ENCODE data around the gene IL10.

IL10 gene

DNA sequence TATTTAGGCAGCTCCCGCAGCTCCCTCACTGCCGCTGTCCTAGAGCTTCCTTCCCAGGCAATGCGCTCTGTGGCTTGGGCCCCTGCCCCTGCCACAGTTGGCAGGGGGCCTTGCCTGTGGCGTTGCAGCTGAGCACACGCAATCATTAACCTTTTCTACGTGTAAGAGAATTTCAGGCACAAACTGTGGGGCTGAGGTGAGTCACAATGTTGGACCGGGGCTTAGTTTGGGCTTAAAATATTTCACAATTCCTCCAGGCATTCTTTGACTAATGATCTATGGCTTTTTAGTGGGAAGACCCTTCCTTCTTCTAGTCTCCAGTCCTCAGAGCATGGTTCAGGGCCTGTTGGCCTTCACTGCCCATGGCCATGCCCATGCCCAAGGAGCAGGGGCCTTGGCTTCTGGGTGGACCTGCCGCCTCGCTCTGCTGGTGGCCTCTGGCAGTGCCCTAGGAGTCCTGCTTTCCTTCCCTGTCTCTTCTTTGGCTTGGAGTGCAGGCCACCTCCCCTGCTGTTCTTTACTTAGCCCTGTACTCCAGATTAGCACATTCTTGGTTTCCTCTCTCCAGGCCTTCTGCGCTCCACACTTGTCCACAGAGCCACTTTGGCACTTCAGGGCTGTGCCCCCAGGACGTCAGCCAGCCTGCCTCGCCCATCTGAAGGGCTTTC lies 48.4 kb downstream of the IL10 start:
- ATAC-seq, result no peak
- TF ChIP-seq, protein P1, sequence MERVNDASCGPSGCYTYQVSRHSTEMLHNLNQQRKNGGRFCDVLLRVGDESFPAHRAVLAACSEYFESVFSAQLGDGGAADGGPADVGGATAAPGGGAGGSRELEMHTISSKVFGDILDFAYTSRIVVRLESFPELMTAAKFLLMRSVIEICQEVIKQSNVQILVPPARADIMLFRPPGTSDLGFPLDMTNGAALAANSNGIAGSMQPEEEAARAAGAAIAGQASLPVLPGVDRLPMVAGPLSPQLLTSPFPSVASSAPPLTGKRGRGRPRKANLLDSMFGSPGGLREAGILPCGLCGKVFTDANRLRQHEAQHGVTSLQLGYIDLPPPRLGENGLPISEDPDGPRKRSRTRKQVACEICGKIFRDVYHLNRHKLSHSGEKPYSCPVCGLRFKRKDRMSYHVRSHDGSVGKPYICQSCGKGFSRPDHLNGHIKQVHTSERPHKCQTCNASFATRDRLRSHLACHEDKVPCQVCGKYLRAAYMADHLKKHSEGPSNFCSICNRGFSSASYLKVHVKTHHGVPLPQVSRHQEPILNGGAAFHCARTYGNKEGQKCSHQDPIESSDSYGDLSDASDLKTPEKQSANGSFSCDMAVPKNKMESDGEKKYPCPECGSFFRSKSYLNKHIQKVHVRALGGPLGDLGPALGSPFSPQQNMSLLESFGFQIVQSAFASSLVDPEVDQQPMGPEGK (CRISPR knock-in tag; IDR thresholded peaks at IDR 0.05; ENCODE audit: borderline replicate concordance), result no peak
- TF ChIP-seq, protein P2, sequence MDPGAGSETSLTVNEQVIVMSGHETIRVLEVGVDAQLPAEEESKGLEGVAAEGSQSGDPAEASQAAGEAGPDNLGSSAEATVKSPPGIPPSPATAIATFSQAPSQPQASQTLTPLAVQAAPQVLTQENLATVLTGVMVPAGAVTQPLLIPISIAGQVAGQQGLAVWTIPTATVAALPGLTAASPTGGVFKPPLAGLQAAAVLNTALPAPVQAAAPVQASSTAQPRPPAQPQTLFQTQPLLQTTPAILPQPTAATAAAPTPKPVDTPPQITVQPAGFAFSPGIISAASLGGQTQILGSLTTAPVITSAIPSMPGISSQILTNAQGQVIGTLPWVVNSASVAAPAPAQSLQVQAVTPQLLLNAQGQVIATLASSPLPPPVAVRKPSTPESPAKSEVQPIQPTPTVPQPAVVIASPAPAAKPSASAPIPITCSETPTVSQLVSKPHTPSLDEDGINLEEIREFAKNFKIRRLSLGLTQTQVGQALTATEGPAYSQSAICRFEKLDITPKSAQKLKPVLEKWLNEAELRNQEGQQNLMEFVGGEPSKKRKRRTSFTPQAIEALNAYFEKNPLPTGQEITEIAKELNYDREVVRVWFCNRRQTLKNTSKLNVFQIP (CRISPR knock-in tag; IDR thresholded peaks at IDR 0.05; ENCODE audit: borderline replicate concordance, low read depth), result no peak
- TF ChIP-seq ZNF8 (CRISPR knock-in tag; IDR thresholded peaks at IDR 0.05) (no peak), ZFP30 (CRISPR knock-in tag; IDR thresholded peaks at IDR 0.05) (no peak), ZC3H10 (CRISPR knock-in tag; IDR thresholded peaks at IDR 0.05) (no peak), ZFP3 (CRISPR knock-in tag; IDR thresholded peaks at IDR 0.05) (no peak), OSR1 (CRISPR knock-in tag; IDR thresholded peaks at IDR 0.05) (no peak), TCF4 (CRISPR knock-in tag; IDR thresholded peaks at IDR 0.05; ENCODE audit: borderline replicate concordance) (no peak), ZNF565 (CRISPR knock-in tag; conservative IDR thresholded peaks at IDR 0.05; ENCODE audit: low read depth) (no peak), RARB (CRISPR knock-in tag; IDR thresholded peaks at IDR 0.05) (no peak), PPARA (CRISPR knock-in tag; IDR thresholded peaks at IDR 0.05; ENCODE audit: borderline replicate concordance) (no peak), ESRRG (CRISPR knock-in tag; IDR thresholded peaks at IDR 0.05) (no peak), GLIS3 (CRISPR knock-in tag; IDR thresholded peaks at IDR 0.05) (no peak), ISL1 (CRISPR knock-in tag; IDR thresholded peaks at IDR 0.05) (no peak), ARNTL (CRISPR knock-in tag; IDR thresholded peaks at IDR 0.05; ENCODE audit: borderline replicate concordance, low read depth) (no peak)
- TF ChIP-seq, protein P3, sequence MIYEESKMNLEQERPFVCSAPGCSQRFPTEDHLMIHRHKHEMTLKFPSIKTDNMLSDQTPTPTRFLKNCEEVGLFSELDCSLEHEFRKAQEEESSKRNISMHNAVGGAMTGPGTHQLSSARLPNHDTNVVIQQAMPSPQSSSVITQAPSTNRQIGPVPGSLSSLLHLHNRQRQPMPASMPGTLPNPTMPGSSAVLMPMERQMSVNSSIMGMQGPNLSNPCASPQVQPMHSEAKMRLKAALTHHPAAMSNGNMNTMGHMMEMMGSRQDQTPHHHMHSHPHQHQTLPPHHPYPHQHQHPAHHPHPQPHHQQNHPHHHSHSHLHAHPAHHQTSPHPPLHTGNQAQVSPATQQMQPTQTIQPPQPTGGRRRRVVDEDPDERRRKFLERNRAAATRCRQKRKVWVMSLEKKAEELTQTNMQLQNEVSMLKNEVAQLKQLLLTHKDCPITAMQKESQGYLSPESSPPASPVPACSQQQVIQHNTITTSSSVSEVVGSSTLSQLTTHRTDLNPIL (CRISPR knock-in tag; IDR thresholded peaks at IDR 0.05; ENCODE audit: low read depth), result no peak
- TF ChIP-seq, protein P4, sequence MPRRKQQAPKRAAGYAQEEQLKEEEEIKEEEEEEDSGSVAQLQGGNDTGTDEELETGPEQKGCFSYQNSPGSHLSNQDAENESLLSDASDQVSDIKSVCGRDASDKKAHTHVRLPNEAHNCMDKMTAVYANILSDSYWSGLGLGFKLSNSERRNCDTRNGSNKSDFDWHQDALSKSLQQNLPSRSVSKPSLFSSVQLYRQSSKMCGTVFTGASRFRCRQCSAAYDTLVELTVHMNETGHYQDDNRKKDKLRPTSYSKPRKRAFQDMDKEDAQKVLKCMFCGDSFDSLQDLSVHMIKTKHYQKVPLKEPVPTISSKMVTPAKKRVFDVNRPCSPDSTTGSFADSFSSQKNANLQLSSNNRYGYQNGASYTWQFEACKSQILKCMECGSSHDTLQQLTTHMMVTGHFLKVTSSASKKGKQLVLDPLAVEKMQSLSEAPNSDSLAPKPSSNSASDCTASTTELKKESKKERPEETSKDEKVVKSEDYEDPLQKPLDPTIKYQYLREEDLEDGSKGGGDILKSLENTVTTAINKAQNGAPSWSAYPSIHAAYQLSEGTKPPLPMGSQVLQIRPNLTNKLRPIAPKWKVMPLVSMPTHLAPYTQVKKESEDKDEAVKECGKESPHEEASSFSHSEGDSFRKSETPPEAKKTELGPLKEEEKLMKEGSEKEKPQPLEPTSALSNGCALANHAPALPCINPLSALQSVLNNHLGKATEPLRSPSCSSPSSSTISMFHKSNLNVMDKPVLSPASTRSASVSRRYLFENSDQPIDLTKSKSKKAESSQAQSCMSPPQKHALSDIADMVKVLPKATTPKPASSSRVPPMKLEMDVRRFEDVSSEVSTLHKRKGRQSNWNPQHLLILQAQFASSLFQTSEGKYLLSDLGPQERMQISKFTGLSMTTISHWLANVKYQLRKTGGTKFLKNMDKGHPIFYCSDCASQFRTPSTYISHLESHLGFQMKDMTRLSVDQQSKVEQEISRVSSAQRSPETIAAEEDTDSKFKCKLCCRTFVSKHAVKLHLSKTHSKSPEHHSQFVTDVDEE (CRISPR knock-in tag; IDR thresholded peaks at IDR 0.05), result no peak
- TF ChIP-seq, protein P5, sequence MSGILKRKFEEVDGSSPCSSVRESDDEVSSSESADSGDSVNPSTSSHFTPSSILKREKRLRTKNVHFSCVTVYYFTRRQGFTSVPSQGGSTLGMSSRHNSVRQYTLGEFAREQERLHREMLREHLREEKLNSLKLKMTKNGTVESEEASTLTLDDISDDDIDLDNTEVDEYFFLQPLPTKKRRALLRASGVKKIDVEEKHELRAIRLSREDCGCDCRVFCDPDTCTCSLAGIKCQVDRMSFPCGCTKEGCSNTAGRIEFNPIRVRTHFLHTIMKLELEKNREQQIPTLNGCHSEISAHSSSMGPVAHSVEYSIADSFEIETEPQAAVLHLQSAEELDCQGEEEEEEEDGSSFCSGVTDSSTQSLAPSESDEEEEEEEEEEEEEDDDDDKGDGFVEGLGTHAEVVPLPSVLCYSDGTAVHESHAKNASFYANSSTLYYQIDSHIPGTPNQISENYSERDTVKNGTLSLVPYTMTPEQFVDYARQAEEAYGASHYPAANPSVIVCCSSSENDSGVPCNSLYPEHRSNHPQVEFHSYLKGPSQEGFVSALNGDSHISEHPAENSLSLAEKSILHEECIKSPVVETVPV (CRISPR knock-in tag; IDR thresholded peaks at IDR 0.05), result no peak

DNA sequence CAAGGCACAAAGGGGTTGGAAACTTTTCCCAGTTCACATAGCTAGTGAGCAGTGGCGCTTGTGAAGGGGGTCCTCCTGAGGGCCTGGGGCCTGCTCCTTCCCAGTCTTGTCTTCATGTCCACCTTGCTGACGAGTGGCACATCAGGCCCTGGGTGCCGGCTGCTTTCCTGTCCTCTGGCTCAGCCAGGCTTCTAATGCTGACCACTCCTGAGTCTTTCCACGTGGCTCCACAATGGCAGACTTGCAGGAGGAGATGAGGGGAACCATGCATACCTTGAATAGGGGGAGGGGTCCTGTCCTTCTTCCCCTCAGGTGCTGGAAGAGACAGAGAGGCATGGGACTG lies 48.9 kb downstream of the IL10 start:
- no peak for ATAC-seq
- no peak for TF ChIP-seq CSDC2 (CRISPR knock-in tag; IDR thresholded peaks at IDR 0.05)
- TF ChIP-seq SNAI2 (CRISPR knock-in tag; IDR thresholded peaks at IDR 0.05), result no peak
- TF ChIP-seq ZNF8 (CRISPR knock-in tag; IDR thresholded peaks at IDR 0.05), result no peak
- TF ChIP-seq, protein P1 (CRISPR knock-in tag; IDR thresholded peaks at IDR 0.05; ENCODE audit: borderline replicate concordance), result no peak
- no peak for TF ChIP-seq ZFP3 (CRISPR knock-in tag; IDR thresholded peaks at IDR 0.05)
- TF ChIP-seq ARNTL (CRISPR knock-in tag; IDR thresholded peaks at IDR 0.05; ENCODE audit: borderline replicate concordance, low read depth), result no peak
- TF ChIP-seq ZFP30 (CRISPR knock-in tag; IDR thresholded peaks at IDR 0.05), result no peak
- TF ChIP-seq, protein P5 (CRISPR knock-in tag; IDR thresholded peaks at IDR 0.05), result no peak
- TF ChIP-seq OSR1 (CRISPR knock-in tag; IDR thresholded peaks at IDR 0.05), result no peak
- no peak for TF ChIP-seq ZNF565 (CRISPR knock-in tag; conservative IDR thresholded peaks at IDR 0.05; ENCODE audit: low read depth)
- TF ChIP-seq ESRRG (CRISPR knock-in tag; IDR thresholded peaks at IDR 0.05), result no peak
- TF ChIP-seq RARB (CRISPR knock-in tag; IDR thresholded peaks at IDR 0.05), result no peak
- TF ChIP-seq, protein P3 (CRISPR knock-in tag; IDR thresholded peaks at IDR 0.05; ENCODE audit: low read depth), result no peak
